Thyroid gland (tissue), 4 donors: ENCODE results near the gene PRSS38. TPM values are rescaled to one million over a fixed set of nuclear protein-coding genes. Genes with fewer than 3 reads are reported as not detected.

ENCODE experiments used
- DNase-seq, 2 donors: peaks; one replicate each; pipeline ENCODE4 v3.0.0-alpha.2; 2019
- H3K27ac ChIP-seq, 3 donors: fragments of 200-600 bp; sonication (generic); 1 replicate in 2 of 3; 2 replicates in 1 of 3; pipeline ENCODE4 v1.5.1; 2016 to 2019; ENCODE audit warnings: mild to moderate bottlenecking in 1 of 3, moderate library complexity in 1 of 3
- H3K27me3 ChIP-seq: fragments of 200-600 bp; sonication (generic); one replicate; pipeline ENCODE4 v1.5.1; 2019
- H3K36me3 ChIP-seq, 2 donors: fragments of 200-600 bp; sonication (generic); one replicate each; pipeline ENCODE4 v1.5.1; 2016 to 2019
- H3K4me1 ChIP-seq, 2 donors: fragments of 200-600 bp; sonication (generic); one replicate each; pipeline ENCODE4 v1.5.1; 2017 to 2019
- H3K4me3 ChIP-seq, 3 donors: fragments of 200-600 bp; sonication (generic); replicated peaks in 1 of 3; 1 replicate in 2 of 3; 2 replicates in 1 of 3; pipeline ENCODE4 v1.5.1; 2016; ENCODE audit warnings: mild to moderate bottlenecking in 1 of 3
- H3K9me3 ChIP-seq: fragments of 200-600 bp; sonication (generic); one replicate; pipeline ENCODE4 v1.5.1; 2017
- CTCF ChIP-seq, 6 experiments: fragments of 200-600 bp in 3 of 6; fragments of 450-650 bp in 3 of 6; sonication (generic) in 3 of 6; IDR thresholded peaks; one replicate each; pipeline ENCODE4 v1.5.1; 2016 to 2019; ENCODE audit warnings: antibody characterized with exemption in 6 of 6, mild to moderate bottlenecking in 2 of 6, inconsistent platforms in 1 of 6, moderate library complexity in 1 of 6
- POLR2A ChIP-seq, 2 donors: fragments of 450-650 bp; IDR thresholded peaks; one replicate each; pipeline ENCODE4 v1.6.1; 2017; ENCODE audit warnings: antibody characterized with exemption in 2 of 2, mild to moderate bottlenecking in 2 of 2, moderate library complexity in 1 of 2
- WGBS, 2 donors: methylation state at CpG; one replicate each; pipeline ENCODE4 v1.1.5; 2017; 5-methylcytosine and 5-hydroxymethylcytosine counted together
- intact Hi-C: fragments of 100-400 bp; cut with DNase I; formaldehyde crosslinking; loops from one replicate; pipeline ENCODE4 v1.15.1; 2023
- total RNA-seq, 4 donors: library from RNA; depleted of rRNA; stranded (reverse); fragments of >200 nt; gene quantifications; one replicate each; pipeline ENCODE4 v1.2.3, GENCODE V29; 2016

The PRSS38 gene
- total RNA-seq, 4 donors from 2014 or later = not detected

DNA sequence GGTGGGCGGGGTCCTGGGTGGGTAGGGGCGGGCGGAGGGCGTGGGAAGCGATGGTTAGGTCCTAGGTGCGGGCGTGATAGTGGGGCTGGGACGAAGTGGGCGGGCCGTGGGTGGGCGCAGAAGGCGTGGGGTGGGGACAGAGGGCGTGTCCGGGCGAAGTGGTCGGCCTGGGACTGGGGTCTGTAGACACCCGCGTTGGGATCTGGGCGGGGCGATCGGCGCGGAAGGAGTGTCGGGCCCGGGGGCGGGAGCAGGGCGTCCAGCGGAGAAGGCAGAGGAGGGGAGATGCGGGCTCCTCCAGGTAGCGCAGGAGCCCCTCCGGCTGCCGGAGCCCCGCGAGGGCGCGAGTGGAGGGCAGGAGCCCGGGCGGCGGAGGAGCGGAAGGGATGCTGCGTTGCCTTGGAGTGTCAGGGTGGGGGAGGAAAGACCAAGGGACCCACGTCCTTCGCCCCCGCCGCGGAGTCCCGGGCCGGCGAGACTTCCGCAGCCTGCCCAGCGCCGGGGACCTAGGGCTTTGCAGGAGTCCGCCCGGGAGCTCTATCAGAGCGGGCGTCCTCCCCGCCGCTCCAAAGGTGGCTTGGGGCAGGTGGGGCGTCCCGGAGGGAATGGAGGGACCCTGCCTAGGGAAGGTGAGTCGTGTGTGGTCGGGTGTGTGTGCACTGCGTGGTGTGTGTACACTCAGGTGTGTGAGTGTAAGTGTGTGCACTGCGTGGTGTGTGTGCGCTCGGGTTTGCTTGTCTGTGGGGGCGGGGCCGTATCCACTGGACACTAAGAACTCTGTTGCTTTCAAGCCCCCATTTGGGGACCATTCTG is 27.0 kb upstream of the PRSS38 start:
- intact Hi-C loops = no loop called here
- DNase-seq = peak; percentile 83 to 87
- peaks cover 19 to 22% of the 10 kb centered on the region in 2 donors for H3K4me1 ChIP-seq
- 2 to 3% methylated on average over 32 to 35 of the region's 68 CpGs for WGBS, 2 donors
- peak overlapping the region in 1 of 3 donors; percentile 49 for H3K27ac ChIP-seq
- H3K36me3 ChIP-seq = no peaks in the 10 kb centered on the region
- TF ChIP-seq POLR2A (IDR thresholded peaks at IDR 0.05) = peak in 1 of 2 donors; percentile 52
- TF ChIP-seq CTCF (IDR thresholded peaks at IDR 0.05) = no peak
- no peaks in the 10 kb centered on the region for H3K27me3 ChIP-seq
- H3K4me3 ChIP-seq = peak overlapping the region; percentile 14 to 52 (median 42)
- no peaks in the 10 kb centered on the region for H3K9me3 ChIP-seq

- Histone ChIP-seq H3K27me3 (no peaks in the 10 kb centered on the region), H3K36me3 (no peaks in the 10 kb centered on the region), H3K4me1 (peaks cover 22 to 23% of the 10 kb centered on the region in 2 donors), H3K27ac (no peak overlapping the region), H3K4me3 (no peak overlapping the region), H3K9me3 (no peaks in the 10 kb centered on the region)
- TF ChIP-seq POLR2A (IDR thresholded peaks at IDR 0.05) (no peak), CTCF (IDR thresholded peaks at IDR 0.05) (no peak)
- 58 to 72% methylated on average over 12 to 21 of the region's 23 CpGs for WGBS, 2 donors
- intact Hi-C loops = no loop called here
- peak in 1 of 2 donors; percentile 28 for DNase-seq
Measured at GRCh38 chr1:227789084-227790033, 26.1 kb upstream of the PRSS38 start.

GRCh38 chr1:227790034-227790400 is 25.5 kb upstream of the PRSS38 start:
- intact Hi-C loops = no loop called here
- peaks cover 22 to 29% of the 10 kb centered on the region in 2 donors for H3K4me1 ChIP-seq
- H3K9me3 ChIP-seq = no peaks in the 10 kb centered on the region
- no peak overlapping the region for H3K27ac ChIP-seq
- no peaks in the 10 kb centered on the region for H3K27me3 ChIP-seq
- DNase-seq = no peak
- H3K36me3 ChIP-seq = no peaks in the 10 kb centered on the region
- WGBS, 2 donors = 86 to 97% methylated on average over 2 of the region's 2 CpGs
- H3K4me3 ChIP-seq = no peak overlapping the region
- no peak for TF ChIP-seq POLR2A (IDR thresholded peaks at IDR 0.05)
- no peak for TF ChIP-seq CTCF (IDR thresholded peaks at IDR 0.05)

DNA sequence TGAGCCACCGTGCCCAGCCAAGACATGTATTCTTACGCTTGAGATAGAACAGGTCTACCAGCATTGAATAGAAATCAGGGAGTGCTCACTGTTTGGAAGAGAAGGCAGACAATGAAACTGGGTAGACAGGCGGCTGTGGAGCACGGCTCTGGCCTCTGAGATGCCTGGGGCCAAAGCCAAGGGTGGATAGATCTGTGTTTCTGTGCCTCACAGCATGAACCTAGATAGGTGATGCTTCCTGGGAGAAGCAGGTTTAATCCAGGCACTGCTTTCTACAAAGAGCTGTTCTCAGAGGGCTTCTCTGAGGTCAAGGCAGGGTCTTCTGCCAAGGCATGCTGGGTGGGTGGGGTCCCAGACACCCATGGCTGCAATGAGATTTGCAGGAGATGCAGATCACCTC is 24.6 kb upstream of the PRSS38 start:
- 90 to 95% methylated on average over 4 of the region's 4 CpGs for WGBS, 2 donors
- TF ChIP-seq CTCF (IDR thresholded peaks at IDR 0.05) = no peak
- no peak for TF ChIP-seq POLR2A (IDR thresholded peaks at IDR 0.05)
- H3K27me3 ChIP-seq = no peaks in the 10 kb centered on the region
- H3K27ac ChIP-seq = no peak overlapping the region
- no peaks in the 10 kb centered on the region for H3K9me3 ChIP-seq
- no peaks in the 10 kb centered on the region for H3K36me3 ChIP-seq
- no peak for DNase-seq
- H3K4me1 ChIP-seq = peaks cover 22 to 29% of the 10 kb centered on the region in 2 donors
- H3K4me3 ChIP-seq = no peak overlapping the region
- intact Hi-C loops = no loop called here
